K562 (cell line): ENCODE results near the gene NACA2. TPM values are rescaled to one million over a fixed set of nuclear protein-coding genes. Genes with fewer than 3 reads are reported as not detected.
A peak's percentile ranks its signal among the peaks of the same experiment; 100 is the strongest.

ENCODE experiments used
- ATAC-seq: fragments of 200-7000 bp; cut with Tn5 transposase; 3 replicates; pipeline ENCODE4 v1.9.1; 2020; ENCODE audit warnings: moderate library complexity
- BruUV-seq: library from RNA; stranded (reverse); fragments of 400-500 nt; replicated peaks from 2 replicates; lab custom pipeline; 2021; lab: Mats Ljungman, UMichigan
- CTCF ChIA-PET: fragments of 300-600 bp; formaldehyde crosslinking; extraction: SDS; loops from one replicate; lab custom pipeline; 2021; ENCODE audit warnings: low intra/inter-chr PET ratio; lab: Yijun Ruan, JAX
- POLR2A ChIA-PET: fragments of 300-600, 350-650 bp; sonication (Branson Sonifier 250); formaldehyde crosslinking; extraction: SDS; loops from one replicate; lab custom pipeline; 2021; ENCODE audit warnings: antibody characterized with exemption, inconsistent platforms; lab: Yijun Ruan, JAX
- DNase-seq, 4 experiments: peaks; one replicate each; pipeline versions ENCODE4 v3.0.0 to v3.0.0-alpha.2; 2011 to 2018; ENCODE audit warnings: low spot score in 3 of 4, mixed read lengths in 3 of 4; ENCODE audit errors: extremely low read depth in 1 of 4
- FAIRE-seq: peaks from 2 replicates; lab custom pipeline; 2011; peaks lifted over from hg19 to GRCh38; lab: Jason Lieb, UNC
- H2AFZ ChIP-seq: 2 replicates; pipeline ENCODE4 v1.6.0; 2011; ENCODE audit warnings: low read depth, low read length, control low read depth, inconsistent platforms
- H3K27ac ChIP-seq: fragments of 200-600 bp; 3 replicates; pipeline ENCODE4 v1.8.0; 2011; ENCODE audit warnings: low read depth, mild to moderate bottlenecking, control low read depth, inconsistent platforms, low read length, moderate library complexity, mixed read lengths; ENCODE audit errors: extremely low read depth
- H3K27me3 ChIP-seq, 2 experiments: fragments of 300-600 bp in 1 of 2; 2 replicates in 1 of 2; 3 replicates in 1 of 2; pipeline versions ENCODE4 v1.6.0 to v1.8.0; 2011; ENCODE audit warnings: inconsistent platforms in 2 of 2, low read length in 2 of 2, mild to moderate bottlenecking in 1 of 2, mixed read lengths in 1 of 2, moderate library complexity in 1 of 2; ENCODE audit not compliant: control insufficient read depth in 2 of 2, insufficient read depth in 2 of 2
- H3K36me3 ChIP-seq: fragments of 300-600 bp; 3 replicates; pipeline ENCODE4 v1.8.0; 2011; ENCODE audit warnings: mild to moderate bottlenecking, low read length, inconsistent platforms; ENCODE audit not compliant: control insufficient read depth, insufficient read depth
- H3K4me1 ChIP-seq, 2 experiments: fragments of 200-600 bp in 1 of 2; replicated peaks in 1 of 2; 2 replicates in 1 of 2; 3 replicates in 1 of 2; pipeline versions ENCODE4 v1.5.1 to v1.8.0; 2011; ENCODE audit warnings: inconsistent platforms in 2 of 2, low read length in 2 of 2, mild to moderate bottlenecking in 1 of 2, mixed read lengths in 1 of 2, moderate library complexity in 1 of 2; ENCODE audit not compliant: control insufficient read depth in 2 of 2, insufficient read depth in 2 of 2
- H3K4me2 ChIP-seq: 2 replicates; pipeline ENCODE4 v1.6.1; 2011; ENCODE audit warnings: low read length, control low read depth, inconsistent platforms, mixed read lengths; ENCODE audit not compliant: insufficient read depth
- H3K4me3 ChIP-seq: fragments of 200-600 bp; sonication (generic), shearing (Covaris generic); 2 replicates; pipeline ENCODE4 v1.5.1; 2016; ENCODE audit warnings: control low read depth, inconsistent platforms
- H3K79me2 ChIP-seq: fragments of 200-600 bp; 3 replicates; pipeline ENCODE4 v1.8.0; 2011; ENCODE audit warnings: low read length, inconsistent platforms; ENCODE audit not compliant: control insufficient read depth, insufficient read depth
- H3K9ac ChIP-seq, 2 experiments: 2 replicates each; pipeline versions ENCODE4 v1.6.0 to v1.6.1; 2011; ENCODE audit warnings: low read depth in 2 of 2, low read length in 2 of 2, control low read depth in 1 of 2, inconsistent platforms in 1 of 2, mild to moderate bottlenecking in 1 of 2, mixed read lengths in 1 of 2; ENCODE audit not compliant: insufficient read depth in 1 of 2
- H3K9me1 ChIP-seq: one replicate; pipeline ENCODE4 v1.6.0; 2011; ENCODE audit warnings: inconsistent platforms, mild to moderate bottlenecking, low read length, moderate library complexity; ENCODE audit not compliant: control insufficient read depth, insufficient read depth
- H3K9me3 ChIP-seq: replicated peaks from 2 replicates; pipeline ENCODE4 v1.5.1; 2011; ENCODE audit warnings: low read depth, low read length, inconsistent platforms; ENCODE audit not compliant: control insufficient read depth, insufficient read depth
- H4K20me1 ChIP-seq: replicated peaks from 2 replicates; pipeline ENCODE4 v1.6.1; 2011; ENCODE audit warnings: low read length, inconsistent platforms, mixed read lengths; ENCODE audit not compliant: control insufficient read depth, insufficient read depth
- ILK ChIP-seq: fragments of 450-650 bp; IDR thresholded peaks from 2 replicates; pipeline ENCODE4 v1.6.1; 2016; ENCODE audit warnings: missing genetic modification characterization, low read depth, mild to moderate bottlenecking, missing compliant biosample characterization, moderate library complexity, borderline replicate concordance
- RBM22 ChIP-seq: fragments of 200-400 bp; formaldehyde crosslinking; IDR thresholded peaks from 2 replicates; pipeline ENCODE4 v1.6.1; 2018; ENCODE audit warnings: low read length, low read depth; ENCODE audit not compliant: poor library complexity, severe bottlenecking
- TSC22D4 ChIP-seq: fragments of 450-650 bp; IDR thresholded peaks from 2 replicates; pipeline ENCODE4 v1.6.1; 2016; ENCODE audit warnings: missing genetic modification characterization, missing biosample characterization, control low read depth
- ZFP1 ChIP-seq: fragments of 450-650 bp; formaldehyde crosslinking; IDR thresholded peaks from 2 replicates; pipeline ENCODE4 v1.4.0; 2020; ENCODE audit warnings: mild to moderate bottlenecking, mixed read lengths
- ZNF146 ChIP-seq: IDR thresholded peaks from one replicate; pipeline ENCODE4 v1.6.1; 2018; ENCODE audit warnings: missing compliant biosample characterization; ENCODE audit not compliant: unreplicated experiment
- WGBS: fragments of 100-300 bp; shearing (Covaris generic); methylation state at CpG from one replicate; pipeline ENCODE4 v1.1.6; 2016; ENCODE audit warnings: low coverage, mixed read lengths; ENCODE audit not compliant: insufficient coverage; ENCODE audit errors: missing lambda C conversion rate; 5-methylcytosine and 5-hydroxymethylcytosine counted together
- in situ Hi-C: fragments of 300-500 bp; cut with MboI; formaldehyde crosslinking; loops from 4 replicates; pipeline ENCODE4 v1.15.0; 2018; ENCODE audit warnings: inconsistent platforms, mixed read lengths
- intact Hi-C: fragments of 100-400 bp; cut with micrococcal nuclease; formaldehyde crosslinking; loops from 2 replicates; pipeline ENCODE4 v1.14.2; 2022
- polyA plus RNA-seq, 8 experiments: library from polyadenylated mRNA; depleted of rRNA in 4 of 8; stranded (reverse) in 5 of 8; unstranded in 3 of 8; fragments of >200 nt; fragmentation: Nextera tagmentation in 2 of 8; fragmentation: Illumina TruSeq in 1 of 8; extraction: Ambion mirVana in 2 of 8; extraction: Trizol in 1 of 8; gene quantifications; 2 replicates each; pipeline versions ENCODE4 v1.2.1 to v1.2.3, GENCODE V29; 2011 to 2014; ENCODE audit warnings: inconsistent platforms in 1 of 8, missing spikeins in 1 of 8
- total RNA-seq, 7 experiments: library from RNA; depleted of rRNA in 6 of 7; stranded (reverse); fragments of >200 nt in 6 of 7; fragmentation: Illumina TruSeq in 2 of 7; extraction: Trizol in 2 of 7; gene quantifications; 2 replicates each; pipeline versions ENCODE4 v1.2.1 to v1.2.3, GENCODE V29; 2011 to 2021; ENCODE audit warnings: low replicate concordance in 1 of 7
- TF ChIP-seq, protein P1 (sequence below), 2 experiments: fragments of 450-650 bp in 1 of 2; IDR thresholded peaks; 2 replicates each; pipeline ENCODE4 v1.6.1; 2011 to 2017; ENCODE audit warnings: low read depth in 2 of 2, antibody characterized with exemption in 1 of 2, borderline replicate concordance in 1 of 2, low read length in 1 of 2, mild to moderate bottlenecking in 1 of 2, mixed read lengths in 1 of 2; ENCODE audit not compliant: control insufficient read depth in 1 of 2
- TF ChIP-seq, protein P2 (sequence below), 3 experiments: fragments of 200-800 bp in 1 of 3; fragments of 250-450 bp in 1 of 3; fragments of 450-650 bp in 1 of 3; sonication (Bioruptor Pico) in 1 of 3; sonication (Bioruptor generic) in 1 of 3; formaldehyde crosslinking in 1 of 3; IDR thresholded peaks; 2 replicates each; pipeline versions ENCODE4 v1.6.1 to v1.8.0; 2016 to 2022; ENCODE audit warnings: mild to moderate bottlenecking in 2 of 3, missing genetic modification characterization in 2 of 3, missing compliant biosample characterization in 1 of 3, moderate library complexity in 1 of 3

The NACA2 gene
- total and polyA plus RNA-seq, 9 of the 15 experiments (the other 6 are each of a cell fraction or from before 2014, with no cell fraction given) = 0.13 to 0.29 (median 0.23) TPM; not detected in 4

DNA sequence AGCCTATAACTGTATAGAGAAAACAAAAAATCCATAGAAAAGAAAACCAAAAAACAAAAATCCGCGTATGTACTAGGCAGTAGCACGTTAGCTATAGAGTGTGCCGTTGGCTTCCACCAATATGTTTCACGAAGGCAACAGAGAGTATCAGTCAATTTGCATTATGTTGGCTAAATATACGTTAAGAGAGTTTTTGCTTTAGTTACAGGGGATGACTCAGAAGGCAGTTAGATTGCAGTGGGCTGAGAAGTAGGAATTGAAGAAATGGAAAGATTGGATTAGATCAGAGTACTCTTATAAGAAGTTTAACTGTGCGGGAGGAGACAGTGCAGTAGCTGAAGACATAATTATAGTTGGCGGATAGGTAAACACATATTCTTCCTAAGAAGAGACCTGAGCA lies 911 bp upstream of the NACA2 start:
- no peaks in the 10 kb centered on the region for H3K36me3 ChIP-seq
- CTCF ChIA-PET = no interaction called here
- no peak overlapping the region for H2AFZ ChIP-seq
- no peaks in the 10 kb centered on the region for H3K9me3 ChIP-seq
- no peaks in the 10 kb centered on the region for H4K20me1 ChIP-seq
- no peaks in the 10 kb centered on the region for H3K79me2 ChIP-seq
- H3K9me1 ChIP-seq = no peaks in the 10 kb centered on the region
- in situ Hi-C loops = no loop called here
- DNase-seq (no peak), FAIRE-seq (no peak)
- no peak overlapping the region for H3K4me2 ChIP-seq
- BruUV-seq = no TSS peak
- H3K4me1 ChIP-seq = no peaks in the 10 kb centered on the region; a peak in 1 of 5 replicates
- WGBS = 21% methylated on average over 8 of the region's 8 CpGs
- no peak overlapping the region for H3K27ac ChIP-seq
- intact Hi-C loops = no loop called here
- H3K27me3 ChIP-seq = peaks cover 19 to 23% of the 10 kb centered on the region in 2 experiments
- no peak for TF ChIP-seq ZNF146 (CRISPR knock-in tag)
- TF ChIP-seq, protein P1, sequence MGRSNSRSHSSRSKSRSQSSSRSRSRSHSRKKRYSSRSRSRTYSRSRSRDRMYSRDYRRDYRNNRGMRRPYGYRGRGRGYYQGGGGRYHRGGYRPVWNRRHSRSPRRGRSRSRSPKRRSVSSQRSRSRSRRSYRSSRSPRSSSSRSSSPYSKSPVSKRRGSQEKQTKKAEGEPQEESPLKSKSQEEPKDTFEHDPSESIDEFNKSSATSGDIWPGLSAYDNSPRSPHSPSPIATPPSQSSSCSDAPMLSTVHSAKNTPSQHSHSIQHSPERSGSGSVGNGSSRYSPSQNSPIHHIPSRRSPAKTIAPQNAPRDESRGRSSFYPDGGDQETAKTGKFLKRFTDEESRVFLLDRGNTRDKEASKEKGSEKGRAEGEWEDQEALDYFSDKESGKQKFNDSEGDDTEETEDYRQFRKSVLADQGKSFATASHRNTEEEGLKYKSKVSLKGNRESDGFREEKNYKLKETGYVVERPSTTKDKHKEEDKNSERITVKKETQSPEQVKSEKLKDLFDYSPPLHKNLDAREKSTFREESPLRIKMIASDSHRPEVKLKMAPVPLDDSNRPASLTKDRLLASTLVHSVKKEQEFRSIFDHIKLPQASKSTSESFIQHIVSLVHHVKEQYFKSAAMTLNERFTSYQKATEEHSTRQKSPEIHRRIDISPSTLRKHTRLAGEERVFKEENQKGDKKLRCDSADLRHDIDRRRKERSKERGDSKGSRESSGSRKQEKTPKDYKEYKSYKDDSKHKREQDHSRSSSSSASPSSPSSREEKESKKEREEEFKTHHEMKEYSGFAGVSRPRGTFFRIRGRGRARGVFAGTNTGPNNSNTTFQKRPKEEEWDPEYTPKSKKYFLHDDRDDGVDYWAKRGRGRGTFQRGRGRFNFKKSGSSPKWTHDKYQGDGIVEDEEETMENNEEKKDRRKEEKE (IDR thresholded peaks at IDR 0.05; ENCODE audit: borderline replicate concordance in 1 of 2, control insufficient read depth in 1 of 2, low read depth in 2 of 2, low read length in 1 of 2) = 0 out of 4 replicates have a peak, but pooled peaks of 1 of the 2 experiments have one; percentile 56
- no peak for TF ChIP-seq ZFP1 (CRISPR knock-in tag)
- no peak for TF ChIP-seq ILK (tag)
- no peak for TF ChIP-seq TSC22D4 (tag)
- no peak for TF ChIP-seq RBM22
- TF ChIP-seq, protein P2, sequence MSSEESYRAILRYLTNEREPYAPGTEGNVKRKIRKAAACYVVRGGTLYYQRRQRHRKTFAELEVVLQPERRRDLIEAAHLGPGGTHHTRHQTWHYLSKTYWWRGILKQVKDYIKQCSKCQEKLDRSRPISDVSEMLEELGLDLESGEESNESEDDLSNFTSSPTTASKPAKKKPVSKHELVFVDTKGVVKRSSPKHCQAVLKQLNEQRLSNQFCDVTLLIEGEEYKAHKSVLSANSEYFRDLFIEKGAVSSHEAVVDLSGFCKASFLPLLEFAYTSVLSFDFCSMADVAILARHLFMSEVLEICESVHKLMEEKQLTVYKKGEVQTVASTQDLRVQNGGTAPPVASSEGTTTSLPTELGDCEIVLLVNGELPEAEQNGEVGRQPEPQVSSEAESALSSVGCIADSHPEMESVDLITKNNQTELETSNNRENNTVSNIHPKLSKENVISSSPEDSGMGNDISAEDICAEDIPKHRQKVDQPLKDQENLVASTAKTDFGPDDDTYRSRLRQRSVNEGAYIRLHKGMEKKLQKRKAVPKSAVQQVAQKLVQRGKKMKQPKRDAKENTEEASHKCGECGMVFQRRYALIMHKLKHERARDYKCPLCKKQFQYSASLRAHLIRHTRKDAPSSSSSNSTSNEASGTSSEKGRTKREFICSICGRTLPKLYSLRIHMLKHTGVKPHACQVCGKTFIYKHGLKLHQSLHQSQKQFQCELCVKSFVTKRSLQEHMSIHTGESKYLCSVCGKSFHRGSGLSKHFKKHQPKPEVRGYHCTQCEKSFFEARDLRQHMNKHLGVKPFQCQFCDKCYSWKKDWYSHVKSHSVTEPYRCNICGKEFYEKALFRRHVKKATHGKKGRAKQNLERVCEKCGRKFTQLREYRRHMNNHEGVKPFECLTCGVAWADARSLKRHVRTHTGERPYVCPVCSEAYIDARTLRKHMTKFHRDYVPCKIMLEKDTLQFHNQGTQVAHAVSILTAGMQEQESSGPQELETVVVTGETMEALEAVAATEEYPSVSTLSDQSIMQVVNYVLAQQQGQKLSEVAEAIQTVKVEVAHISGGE (CRISPR knock-in tag; IDR thresholded peaks at IDR 0.05) = peak in 1 of 3 experiments; percentile 85; a peak in 2 of 6 replicates
- TF ChIP-seq, all 486 proteins: peak for 2
- POLR2A ChIA-PET = no interaction called here
- H3K4me3 ChIP-seq = no peak overlapping the region
- no peak overlapping the region for H3K9ac ChIP-seq
- ATAC-seq = no peak
